Putamen (tissue), 1 donor: ENCODE results near the gene KCNK17.

Experiments
- DNase-seq: peaks from one replicate; pipeline ENCODE4 v3.0.0-alpha.2; 2016; ENCODE audit warnings: low spot score

The KCNK17 gene

GRCh38 chr6:39266782-39267355 lies 47.4 kb downstream of the KCNK17 start:
- DNase-seq, result no peak

GRCh38 chr6:39266375-39266774 lies 47.8 kb downstream of the KCNK17 start:
- DNase-seq, result no peak

GRCh38 chr6:39263303-39264037 lies 50.7 kb downstream of the KCNK17 start:
- DNase-seq, result no peak

- DNase-seq, result no peak
Observed at GRCh38 chr6:39261751-39262150, 52.5 kb downstream of the KCNK17 start.

- no peak for DNase-seq
Observed at GRCh38 chr6:39260953-39261352, 53.3 kb downstream of the KCNK17 start.

GRCh38 chr6:39260456-39260855 lies 53.8 kb downstream of the KCNK17 start:
- no peak for DNase-seq

- no peak for DNase-seq
Observed at GRCh38 chr6:39256294-39256940, 57.8 kb downstream of the KCNK17 start.

GRCh38 chr6:39254999-39255535 lies 59.2 kb downstream of the KCNK17 start:
- no peak for DNase-seq

GRCh38 chr6:39251406-39251805 lies 62.8 kb downstream of the KCNK17 start:
- no peak for DNase-seq

- DNase-seq, result no peak
Observed at GRCh38 chr6:39250507-39250906, 63.7 kb downstream of the KCNK17 start.

GRCh38 chr6:39249278-39249677 lies 64.9 kb downstream of the KCNK17 start:
- no peak for DNase-seq
